Activated T-helper 1 cell treated with Interleukin-2 at 50 U/mL for 16 hours (primary cell): ENCODE results near the gene RNF181.
"Not testable (repeated sequence)": the region's sequence is repeated elsewhere in the genome, so short reads cannot be mapped to it uniquely, and the experiment has no call there.

ENCODE experiments used
- DNase-seq: peaks from one replicate; pipeline ENCODE4 v3.0.0-alpha.2; 2020; ENCODE audit warnings: low read depth

Gene RNF181

DNA sequence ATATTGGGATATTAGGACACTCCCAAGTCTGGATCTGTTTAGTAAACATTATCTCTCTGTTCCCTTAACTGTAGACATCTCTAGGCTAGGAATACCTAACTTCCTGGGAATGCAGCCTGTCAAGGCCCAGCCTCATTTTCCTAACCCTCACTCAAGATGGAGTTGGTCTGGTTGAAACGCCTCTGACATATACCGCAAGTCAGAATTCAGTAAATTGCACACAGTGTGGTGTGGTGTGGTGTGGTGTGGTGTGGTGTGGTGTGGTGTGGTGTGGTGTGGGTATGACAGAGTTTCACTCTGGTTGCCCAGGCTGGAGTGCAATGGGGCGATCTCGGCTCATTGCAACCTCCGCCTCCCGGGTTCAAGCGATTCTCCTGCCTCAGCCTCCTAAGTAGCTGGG, 19.2 kb downstream of the RNF181 start:
- not testable (repeated sequence) for DNase-seq

DNA sequence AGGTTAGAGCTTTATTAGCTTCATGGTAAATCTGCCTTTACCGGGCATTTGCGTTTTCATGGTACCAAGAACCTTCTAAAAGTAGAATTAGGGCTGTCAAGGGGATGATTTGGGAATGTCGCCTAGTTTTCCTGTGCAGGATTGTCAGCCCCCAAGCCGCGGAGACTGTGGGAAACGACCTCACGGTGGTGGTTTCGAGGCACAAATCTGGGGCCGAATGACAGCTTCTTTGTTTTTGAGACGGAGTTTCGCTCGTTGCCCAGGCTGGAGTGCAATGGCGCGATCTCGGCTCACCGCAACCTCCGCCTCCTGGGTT, 19.8 kb downstream of the RNF181 start:
- no peak for DNase-seq

DNA sequence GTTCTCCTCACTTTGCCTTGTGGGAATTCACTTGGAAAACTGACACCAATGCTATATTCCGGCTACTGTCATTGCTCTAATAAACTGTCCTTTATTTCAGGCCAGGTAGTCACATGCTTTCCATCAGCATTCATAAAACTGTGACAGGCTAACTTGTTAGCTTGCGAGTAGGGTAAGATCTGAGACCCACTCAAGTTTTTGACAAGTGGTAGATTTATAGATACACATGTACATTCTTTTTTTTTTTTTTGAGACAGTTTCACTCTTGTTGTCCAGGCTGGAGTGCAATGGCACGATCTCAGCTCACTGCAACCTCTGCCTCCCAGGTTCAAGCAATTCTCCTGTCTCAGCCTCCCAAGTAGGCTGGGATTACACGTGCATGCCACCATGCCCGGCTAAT, 22.2 kb downstream of the RNF181 start:
- not testable (repeated sequence) for DNase-seq

DNA sequence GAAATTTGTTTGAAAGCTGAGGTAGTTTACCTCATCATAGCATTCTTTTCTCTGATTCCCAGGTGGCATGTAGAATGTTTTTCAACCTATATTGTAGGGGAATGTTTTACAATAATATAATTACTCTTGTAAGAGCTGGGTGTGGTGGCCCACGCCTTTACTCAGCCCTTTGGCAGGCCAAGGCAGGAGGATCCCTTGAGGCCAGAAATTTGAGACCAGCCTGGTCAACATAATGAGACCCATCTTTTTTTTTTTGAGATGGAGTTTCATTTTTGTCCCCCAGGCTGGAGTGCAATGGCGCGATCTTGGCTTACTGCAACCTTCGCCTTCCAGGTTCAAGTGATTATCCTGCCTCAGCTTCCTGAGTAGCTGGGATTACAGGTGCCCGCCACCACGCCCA, 24.1 kb downstream of the RNF181 start:
- DNase-seq = no peak

DNA sequence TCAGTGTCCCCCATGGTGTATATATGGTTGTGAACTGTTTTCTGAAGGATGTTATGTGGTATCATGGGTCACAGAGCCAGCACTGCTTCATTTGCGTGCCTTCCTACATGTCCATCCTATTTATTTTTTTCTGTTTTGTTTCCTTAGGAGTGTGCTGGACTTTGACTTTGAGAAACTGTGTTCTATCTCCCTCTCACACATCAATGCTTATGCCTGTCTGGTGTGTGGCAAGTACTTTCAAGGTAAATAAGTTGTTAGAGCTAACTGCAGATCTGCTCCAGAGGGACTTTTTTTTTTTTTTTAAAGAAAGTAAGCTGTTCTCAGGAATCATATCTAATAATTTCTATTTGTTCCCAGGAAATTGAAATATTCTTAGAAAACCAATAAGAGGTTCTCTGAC, 25.8 kb downstream of the RNF181 start:
- no peak for DNase-seq

DNA sequence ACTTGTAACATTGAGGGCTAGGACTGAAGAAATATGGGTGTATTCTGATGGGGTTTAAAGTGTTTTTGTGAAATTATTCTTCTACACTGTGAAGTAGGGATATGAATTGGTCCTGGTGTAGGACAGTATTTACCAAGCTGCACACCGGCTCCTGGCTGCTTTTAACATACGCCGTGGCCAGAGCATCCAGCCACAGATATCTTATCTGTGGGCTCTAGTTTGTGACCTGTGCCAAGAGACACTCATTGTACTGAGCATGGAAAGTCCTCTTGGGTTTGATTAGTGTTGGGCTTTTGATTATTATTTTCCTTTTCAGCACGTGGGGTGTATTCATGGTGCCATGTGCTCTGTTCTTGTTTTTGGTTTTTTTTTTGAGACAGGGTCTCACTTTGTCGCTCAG, 28.4 kb downstream of the RNF181 start:
- no peak for DNase-seq

DNA sequence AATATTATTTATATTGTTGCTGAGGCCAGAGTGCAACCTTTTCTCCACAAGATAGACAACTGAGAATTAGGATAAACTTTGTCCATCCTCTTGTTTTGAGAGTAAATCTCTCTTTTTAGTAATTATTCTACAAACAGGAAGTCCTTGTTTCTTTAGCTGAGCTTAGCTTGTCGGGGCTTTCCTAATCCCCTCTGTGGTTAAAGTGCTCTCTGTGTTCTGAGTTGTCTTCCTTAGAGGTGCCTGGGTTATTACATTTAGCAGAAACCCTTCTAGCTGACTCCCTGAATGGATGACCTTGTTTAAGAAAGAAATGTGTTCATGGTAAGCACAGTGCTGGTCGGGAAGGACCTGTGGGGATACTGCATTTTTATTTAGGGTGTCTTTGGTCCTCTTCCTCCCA, 33.1 kb downstream of the RNF181 start:
- DNase-seq = no peak

DNA sequence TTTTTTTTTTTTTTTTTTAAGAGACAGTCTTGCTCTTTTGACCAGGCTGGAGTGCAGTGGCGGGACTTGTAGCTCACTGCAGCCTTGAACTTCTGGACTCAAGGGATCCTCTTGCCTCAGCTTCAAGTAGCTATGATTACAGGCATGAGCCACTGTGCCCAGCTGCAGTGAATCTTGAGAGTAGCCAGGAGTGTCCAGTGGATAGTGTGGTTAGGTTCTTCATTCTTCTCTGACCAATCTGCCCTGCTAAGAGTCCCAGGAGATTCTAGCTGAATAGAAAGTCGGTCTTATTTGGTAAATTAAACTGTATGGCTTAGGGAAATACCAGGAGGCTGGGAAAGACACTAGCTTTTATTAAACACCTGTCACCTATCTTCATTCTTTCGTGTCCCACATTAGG, 35.8 kb downstream of the RNF181 start:
- no peak for DNase-seq

DNA sequence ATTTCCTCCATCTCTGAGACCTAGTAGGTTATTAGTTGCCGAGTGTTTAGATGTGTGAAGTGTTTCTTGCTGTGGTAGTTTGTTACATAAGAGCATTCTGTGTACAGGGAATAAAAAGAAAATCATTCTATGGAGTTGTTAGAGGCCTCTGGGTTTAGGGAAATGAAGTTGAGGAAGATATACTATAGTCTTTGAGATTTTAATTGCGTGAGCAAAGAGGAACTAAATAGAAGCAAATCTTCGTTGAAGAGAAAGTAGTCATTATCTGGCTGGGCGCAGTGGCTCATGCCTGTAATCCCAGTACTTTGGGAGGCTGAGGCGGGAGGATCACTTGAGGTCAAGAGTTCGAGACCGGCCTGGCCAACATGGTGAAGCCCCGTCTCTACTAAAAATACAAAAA, 39.5 kb downstream of the RNF181 start:
- no peak for DNase-seq

DNA sequence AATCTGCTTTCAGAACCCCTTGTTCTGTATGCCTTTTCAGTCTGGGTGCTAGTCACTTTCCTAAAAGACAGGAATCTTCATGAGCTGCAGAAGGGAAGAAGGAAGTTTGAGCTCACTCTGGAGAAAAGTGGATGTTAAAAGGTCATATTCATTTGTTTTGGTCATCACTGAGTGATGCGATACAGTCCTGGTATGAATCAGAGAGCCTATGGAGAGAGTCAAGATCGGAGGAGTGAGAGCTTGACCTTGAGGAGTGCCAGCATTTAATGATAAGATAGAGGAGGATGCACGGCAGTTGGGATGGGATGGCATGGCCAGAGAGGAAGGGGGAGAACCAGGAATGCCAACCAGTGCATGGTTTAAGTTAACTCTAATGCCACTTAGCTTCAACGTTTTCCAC, 40.1 kb downstream of the RNF181 start:
- DNase-seq = no peak

DNA sequence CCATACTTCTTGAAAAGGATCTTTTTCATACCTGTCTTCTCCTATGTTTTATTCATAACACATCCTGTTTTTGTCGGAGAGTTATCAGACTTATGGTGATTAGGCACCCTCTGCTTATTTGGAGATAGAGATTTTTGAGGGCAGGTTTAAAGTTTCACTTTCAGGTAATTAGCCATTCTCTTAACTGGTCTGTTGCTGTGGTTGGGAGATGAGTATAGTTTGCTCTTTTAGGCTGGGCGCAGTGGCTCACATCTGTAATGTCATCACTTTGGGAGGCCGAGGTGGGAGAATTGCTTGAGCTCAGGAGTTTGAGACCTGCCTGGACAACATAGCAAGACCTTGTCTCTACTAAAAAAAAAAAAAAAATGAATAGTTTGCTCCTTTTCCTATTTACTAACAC, 47.2 kb downstream of the RNF181 start:
- no peak for DNase-seq

DNA sequence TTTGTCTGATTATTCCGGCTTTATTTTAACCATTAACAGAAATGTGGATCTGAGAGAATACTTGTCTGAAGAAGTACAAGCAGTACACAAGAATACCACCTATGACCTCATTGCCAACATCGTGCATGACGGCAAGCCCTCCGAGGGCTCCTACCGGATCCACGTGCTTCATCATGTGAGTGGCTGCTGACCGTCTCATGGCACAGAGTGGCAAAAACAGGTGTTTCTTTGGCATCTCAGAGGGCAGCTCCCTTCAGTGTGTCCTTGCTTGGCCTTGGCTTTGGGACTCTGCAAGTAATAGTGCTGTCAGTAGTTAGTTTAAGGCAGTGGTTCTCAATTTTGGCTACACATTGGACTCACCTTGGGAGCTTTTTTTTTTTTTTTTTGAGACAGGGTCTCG, 49.4 kb downstream of the RNF181 start:
- DNase-seq = no peak

DNA sequence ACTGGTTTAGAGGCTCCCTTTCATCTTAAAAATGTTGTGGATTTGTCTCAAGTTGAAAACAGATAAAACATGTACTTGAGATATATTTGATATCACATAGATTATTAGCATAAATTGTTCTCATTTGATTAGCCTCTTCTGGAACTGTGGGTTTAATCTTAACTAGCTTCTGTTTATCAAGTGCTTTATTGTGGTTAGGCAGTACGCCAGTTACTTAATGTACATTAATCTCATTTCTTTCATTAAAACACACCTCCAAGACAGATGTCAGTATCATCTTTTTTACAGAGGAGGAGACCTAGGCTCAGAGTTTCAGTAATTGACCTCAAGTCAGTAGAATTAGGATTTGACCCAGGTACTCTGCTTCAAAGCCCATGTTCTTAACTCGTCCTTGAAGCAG, 50.6 kb downstream of the RNF181 start:
- DNase-seq = no peak
